GM12878 (cell line): ENCODE data around the gene CELSR1. TPM values are rescaled to one million over a fixed set of nuclear protein-coding genes. Genes with fewer than 3 reads are reported as not detected.

ENCODE experiments used
- ATAC-seq: fragments of 200-7000 bp; cut with Tn5 transposase; 3 replicates; pipeline ENCODE4 v1.9.1; 2020; ENCODE audit warnings: mild to moderate bottlenecking, moderate library complexity
- BruUV-seq: library from RNA; stranded (reverse); fragments of 400-500 nt; replicated peaks from 2 replicates; lab custom pipeline; 2021; lab: Mats Ljungman, UMichigan
- CTCF ChIA-PET: fragments of 300-600 bp; sonication (Branson Sonifier 250); formaldehyde crosslinking; extraction: SDS; loops from one replicate; lab custom pipeline; 2021; ENCODE audit warnings: inconsistent platforms; lab: Yijun Ruan, JAX
- POLR2A ChIA-PET: fragments of 350-600 bp; formaldehyde crosslinking; extraction: SDS; loops from one replicate; lab custom pipeline; 2021; ENCODE audit warnings: inconsistent platforms; lab: Charles Lee
- RAD21 ChIA-PET: fragments of 300-600 bp; sonication (Branson Sonifier 250); formaldehyde crosslinking; loops from one replicate; lab custom pipeline; 2023; ENCODE audit warnings: antibody characterized with exemption; ENCODE audit not compliant: unreplicated experiment; lab: Charles Lee
- SMC1A ChIA-PET: fragments of 300-600 bp; sonication (Branson Sonifier 250); formaldehyde crosslinking; loops from one replicate; lab custom pipeline; 2023; ENCODE audit not compliant: unreplicated experiment, uncharacterized antibody; lab: Charles Lee
- DNase-seq: peaks from one replicate; pipeline ENCODE4 v3.0.0-alpha.2; 2011; ENCODE audit warnings: low read depth, low spot score
- FAIRE-seq: peaks from 3 replicates; lab custom pipeline; 2011; peaks lifted over from hg19 to GRCh38; lab: Jason Lieb, UNC
- H2AFZ ChIP-seq: 2 replicates; pipeline ENCODE4 v1.6.0; 2011; ENCODE audit warnings: low read depth, low read length, control low read depth; ENCODE audit not compliant: control insufficient read depth
- H3K27ac ChIP-seq: 2 replicates; pipeline ENCODE4 v1.5.1; 2011; ENCODE audit warnings: control low read depth; ENCODE audit not compliant: control insufficient read depth, insufficient read depth
- H3K27me3 ChIP-seq, 2 experiments: replicated peaks in 1 of 2; 2 replicates each; pipeline versions ENCODE4 v1.6.0 to v1.6.1; 2011; ENCODE audit warnings: low read length in 1 of 2; ENCODE audit not compliant: control insufficient read depth in 2 of 2, insufficient read depth in 2 of 2
- H3K36me3 ChIP-seq, 2 experiments: 2 replicates each; pipeline ENCODE4 v1.5.1; 2011; ENCODE audit warnings: low read length in 1 of 2; ENCODE audit not compliant: control insufficient read depth in 2 of 2, insufficient read depth in 2 of 2
- H3K4me1 ChIP-seq: 2 replicates; pipeline ENCODE4 v1.6.1; 2011; ENCODE audit warnings: mild to moderate bottlenecking, low read length, moderate library complexity, mixed read lengths; ENCODE audit not compliant: control insufficient read depth, insufficient read depth
- H3K4me2 ChIP-seq: 2 replicates; pipeline ENCODE4 v1.6.0; 2011; ENCODE audit warnings: control low read depth; ENCODE audit not compliant: control insufficient read depth, insufficient read depth
- H3K4me3 ChIP-seq: fragments of 200-600 bp; sonication (generic); 2 replicates; pipeline ENCODE4 v1.5.1; 2016
- H3K79me2 ChIP-seq: 2 replicates; pipeline ENCODE4 v1.6.0; 2011; ENCODE audit warnings: low read length; ENCODE audit not compliant: control insufficient read depth, insufficient read depth
- H3K9ac ChIP-seq: 2 replicates; pipeline ENCODE4 v1.8.0; 2011; ENCODE audit warnings: low read length, control low read depth, mixed read lengths; ENCODE audit not compliant: control insufficient read depth, insufficient read depth
- H3K9me3 ChIP-seq: replicated peaks from 3 replicates; pipeline ENCODE4 v1.5.1; 2011; ENCODE audit warnings: mild to moderate bottlenecking, low read length; ENCODE audit not compliant: control insufficient read depth, insufficient read depth
- H4K20me1 ChIP-seq: 2 replicates; pipeline ENCODE4 v1.6.0; 2011; ENCODE audit not compliant: control insufficient read depth, insufficient read depth
- ETV6 ChIP-seq, 2 experiments: fragments of 450-650 bp in 1 of 2; IDR thresholded peaks in 1 of 2; conservative IDR thresholded peaks in 1 of 2; 2 replicates each; pipeline ENCODE4 v1.6.1; 2014; ENCODE audit warnings: antibody characterized with exemption in 1 of 2, borderline replicate concordance in 1 of 2, low read depth in 1 of 2, mild to moderate bottlenecking in 1 of 2, moderate library complexity in 1 of 2
- GATAD2B ChIP-seq: fragments of 450-650 bp; conservative IDR thresholded peaks from 2 replicates; pipeline ENCODE4 v1.6.1; 2017; ENCODE audit warnings: low read depth, mild to moderate bottlenecking, moderate library complexity
- HCFC1 ChIP-seq: fragments of 150-350 bp; IDR thresholded peaks from 2 replicates; pipeline ENCODE4 v1.6.1; 2014; ENCODE audit warnings: low read length
- NFYB ChIP-seq: IDR thresholded peaks from 2 replicates; pipeline ENCODE4 v1.6.1; 2011; ENCODE audit warnings: low read depth, mild to moderate bottlenecking, low read length, improper control_type of control experiment, moderate library complexity; ENCODE audit not compliant: insufficient read depth
- POLR2A ChIP-seq: IDR thresholded peaks from 2 replicates; pipeline ENCODE4 v1.6.1; 2011; ENCODE audit warnings: low read depth, mild to moderate bottlenecking, low read length
- RAD21 ChIP-seq: IDR thresholded peaks from 2 replicates; pipeline ENCODE4 v1.6.1; 2011; ENCODE audit warnings: mild to moderate bottlenecking, low read depth, low read length, moderate library complexity; ENCODE audit not compliant: insufficient read depth
- RELA ChIP-seq: fragments of 450-650 bp; IDR thresholded peaks from 2 replicates; pipeline ENCODE4 v1.8.0; 2014; ENCODE audit warnings: borderline replicate concordance; ENCODE audit not compliant: partially characterized antibody
- STAT3 ChIP-seq: IDR thresholded peaks from 2 replicates; pipeline ENCODE4 v1.6.1; 2011; ENCODE audit warnings: low read depth, low read length, improper control_type of control experiment
- SUPT20H ChIP-seq: IDR thresholded peaks from 2 replicates; pipeline ENCODE4 v1.6.1; 2011; ENCODE audit warnings: low read depth, mild to moderate bottlenecking, low read length, moderate library complexity, borderline replicate concordance; ENCODE audit not compliant: control insufficient read depth
- TCF3 ChIP-seq: IDR thresholded peaks from 2 replicates; pipeline ENCODE4 v1.6.1; 2012; ENCODE audit warnings: low read depth, mild to moderate bottlenecking, low read length, borderline replicate concordance; ENCODE audit not compliant: insufficient read depth
- TCF7 ChIP-seq: IDR thresholded peaks from 2 replicates; pipeline ENCODE4 v1.6.1; 2014; ENCODE audit warnings: antibody characterized with exemption, borderline replicate concordance
- WRNIP1 ChIP-seq: IDR thresholded peaks from 2 replicates; pipeline ENCODE4 v1.6.1; 2011; ENCODE audit warnings: low read depth, low read length, improper control_type of control experiment, borderline replicate concordance
- WGBS: methylation state at CpG from one replicate; pipeline ENCODE4 v1.1.6; 2016; ENCODE audit warnings: low lambda C conversion rate; ENCODE audit not compliant: insufficient replicate concordance, insufficient coverage; ENCODE audit errors: missing lambda C conversion rate; 5-methylcytosine and 5-hydroxymethylcytosine counted together
- in situ Hi-C: fragments of 300-500 bp; cut with MboI; formaldehyde crosslinking; loops from 9 replicates; pipeline ENCODE4 v1.14.3; 2018; ENCODE audit warnings: mixed read lengths
- intact Hi-C: fragments of 100-400 bp; cut with micrococcal nuclease; formaldehyde crosslinking; loops from one replicate; pipeline ENCODE4 v1.14.2; 2022; ENCODE audit not compliant: unreplicated experiment
- polyA plus RNA-seq, 11 experiments: library from polyadenylated mRNA; depleted of rRNA in 4 of 11; unstranded in 6 of 11; stranded (reverse) in 5 of 11; fragments of >200 nt; fragmentation: Nextera tagmentation in 4 of 11; fragmentation: Illumina TruSeq in 1 of 11; extraction: Ambion mirVana in 4 of 11; extraction: Trizol in 1 of 11; gene quantifications; 1 replicate in 1 of 11; 2 replicates in 10 of 11; pipeline versions ENCODE4 v1.2.1 to v1.2.3, GENCODE V29; 2011 to 2016; ENCODE audit warnings: inconsistent platforms in 2 of 11, missing spikeins in 2 of 11, low read depth in 1 of 11
- total RNA-seq, 4 experiments: library from RNA; depleted of rRNA in 3 of 4; stranded (reverse); fragments of >200 nt in 3 of 4; fragmentation: Illumina TruSeq in 1 of 4; extraction: Trizol in 1 of 4; gene quantifications; 2 replicates each; pipeline versions ENCODE4 v1.2.1 to v1.2.3, GENCODE V29; 2013 to 2021
- TF ChIP-seq, protein P1 (sequence below): fragments of 450-650 bp; conservative IDR thresholded peaks from 2 replicates; pipeline ENCODE4 v1.6.1; 2017; ENCODE audit warnings: mild to moderate bottlenecking, moderate library complexity
- TF ChIP-seq, protein P2 (sequence below): fragments of 450-650 bp; IDR thresholded peaks from 2 replicates; pipeline ENCODE4 v1.6.1; 2017; ENCODE audit warnings: mild to moderate bottlenecking, moderate library complexity
- TF ChIP-seq, protein P3 (sequence below): fragments of 450-650 bp; IDR thresholded peaks from 2 replicates; pipeline ENCODE4 v1.6.1; 2017; ENCODE audit warnings: low read depth, mild to moderate bottlenecking, moderate library complexity

CELSR1 gene
- total and polyA plus RNA-seq, 10 of the 15 experiments (the other 5 are each of a cell fraction or from before 2014, with no cell fraction given) = 0.05 to 1.7 (median 0.35) TPM; not detected in 2

DNA sequence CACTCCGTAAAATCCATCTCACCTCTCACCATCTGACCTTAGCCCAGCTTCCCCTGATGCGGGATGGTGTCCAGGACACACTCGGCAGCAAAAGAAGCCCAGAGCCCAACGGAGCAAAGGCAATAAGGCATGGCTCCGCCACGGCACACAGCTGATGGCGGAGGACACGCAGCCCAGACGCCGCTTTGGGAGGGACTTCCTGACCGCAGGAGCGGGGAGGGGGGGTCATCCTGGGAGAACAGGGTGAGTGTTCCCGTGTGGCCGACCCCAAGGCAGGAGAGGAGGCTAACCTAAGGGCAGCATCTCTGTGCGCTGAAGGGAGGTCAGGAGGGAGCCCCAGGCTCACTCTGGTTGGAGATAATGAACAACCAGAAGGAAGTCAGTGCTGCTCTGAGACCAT lies 130.6 kb downstream of the CELSR1 start:
- no peaks in the 10 kb centered on the region for H3K4me1 ChIP-seq
- H4K20me1 ChIP-seq = no peaks in the 10 kb centered on the region
- H3K36me3 ChIP-seq = no peaks in the 10 kb centered on the region
- no peak for ATAC-seq
- in situ Hi-C loops = no loop called here
- ChIA-PET RAD21 (no interaction called here), SMC1A (no interaction called here), POLR2A (no interaction called here), CTCF (no interaction called here)
- H3K79me2 ChIP-seq = no peaks in the 10 kb centered on the region
- H3K4me3 ChIP-seq = no peak overlapping the region
- no peak overlapping the region for H3K4me2 ChIP-seq
- H2AFZ ChIP-seq = no peak overlapping the region
- no peaks in the 10 kb centered on the region for H3K9me3 ChIP-seq
- intact Hi-C loops = no loop called here
- FAIRE-seq = no peak
- DNase-seq = no peak
- no peak overlapping the region for H3K27ac ChIP-seq
- no TSS peak for BruUV-seq
- H3K9ac ChIP-seq = no peak overlapping the region
- 32% methylated on average over 15 of the region's 15 CpGs for WGBS
- H3K27me3 ChIP-seq = no peaks in the 10 kb centered on the region
- TF ChIP-seq, protein P1, sequence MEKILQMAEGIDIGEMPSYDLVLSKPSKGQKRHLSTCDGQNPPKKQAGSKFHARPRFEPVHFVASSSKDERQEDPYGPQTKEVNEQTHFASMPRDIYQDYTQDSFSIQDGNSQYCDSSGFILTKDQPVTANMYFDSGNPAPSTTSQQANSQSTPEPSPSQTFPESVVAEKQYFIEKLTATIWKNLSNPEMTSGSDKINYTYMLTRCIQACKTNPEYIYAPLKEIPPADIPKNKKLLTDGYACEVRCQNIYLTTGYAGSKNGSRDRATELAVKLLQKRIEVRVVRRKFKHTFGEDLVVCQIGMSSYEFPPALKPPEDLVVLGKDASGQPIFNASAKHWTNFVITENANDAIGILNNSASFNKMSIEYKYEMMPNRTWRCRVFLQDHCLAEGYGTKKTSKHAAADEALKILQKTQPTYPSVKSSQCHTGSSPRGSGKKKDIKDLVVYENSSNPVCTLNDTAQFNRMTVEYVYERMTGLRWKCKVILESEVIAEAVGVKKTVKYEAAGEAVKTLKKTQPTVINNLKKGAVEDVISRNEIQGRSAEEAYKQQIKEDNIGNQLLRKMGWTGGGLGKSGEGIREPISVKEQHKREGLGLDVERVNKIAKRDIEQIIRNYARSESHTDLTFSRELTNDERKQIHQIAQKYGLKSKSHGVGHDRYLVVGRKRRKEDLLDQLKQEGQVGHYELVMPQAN = no peak
- TF ChIP-seq POLR2A = no peak
- no peak for TF ChIP-seq ETV6 (conservative IDR thresholded peaks at IDR 0.05 in 1 of 2, IDR thresholded peaks at IDR 0.05 in 1 of 2; ENCODE audit: borderline replicate concordance in 1 of 2, low read depth in 1 of 2)
- TF ChIP-seq HCFC1 = no peak
- TF ChIP-seq, protein P2, sequence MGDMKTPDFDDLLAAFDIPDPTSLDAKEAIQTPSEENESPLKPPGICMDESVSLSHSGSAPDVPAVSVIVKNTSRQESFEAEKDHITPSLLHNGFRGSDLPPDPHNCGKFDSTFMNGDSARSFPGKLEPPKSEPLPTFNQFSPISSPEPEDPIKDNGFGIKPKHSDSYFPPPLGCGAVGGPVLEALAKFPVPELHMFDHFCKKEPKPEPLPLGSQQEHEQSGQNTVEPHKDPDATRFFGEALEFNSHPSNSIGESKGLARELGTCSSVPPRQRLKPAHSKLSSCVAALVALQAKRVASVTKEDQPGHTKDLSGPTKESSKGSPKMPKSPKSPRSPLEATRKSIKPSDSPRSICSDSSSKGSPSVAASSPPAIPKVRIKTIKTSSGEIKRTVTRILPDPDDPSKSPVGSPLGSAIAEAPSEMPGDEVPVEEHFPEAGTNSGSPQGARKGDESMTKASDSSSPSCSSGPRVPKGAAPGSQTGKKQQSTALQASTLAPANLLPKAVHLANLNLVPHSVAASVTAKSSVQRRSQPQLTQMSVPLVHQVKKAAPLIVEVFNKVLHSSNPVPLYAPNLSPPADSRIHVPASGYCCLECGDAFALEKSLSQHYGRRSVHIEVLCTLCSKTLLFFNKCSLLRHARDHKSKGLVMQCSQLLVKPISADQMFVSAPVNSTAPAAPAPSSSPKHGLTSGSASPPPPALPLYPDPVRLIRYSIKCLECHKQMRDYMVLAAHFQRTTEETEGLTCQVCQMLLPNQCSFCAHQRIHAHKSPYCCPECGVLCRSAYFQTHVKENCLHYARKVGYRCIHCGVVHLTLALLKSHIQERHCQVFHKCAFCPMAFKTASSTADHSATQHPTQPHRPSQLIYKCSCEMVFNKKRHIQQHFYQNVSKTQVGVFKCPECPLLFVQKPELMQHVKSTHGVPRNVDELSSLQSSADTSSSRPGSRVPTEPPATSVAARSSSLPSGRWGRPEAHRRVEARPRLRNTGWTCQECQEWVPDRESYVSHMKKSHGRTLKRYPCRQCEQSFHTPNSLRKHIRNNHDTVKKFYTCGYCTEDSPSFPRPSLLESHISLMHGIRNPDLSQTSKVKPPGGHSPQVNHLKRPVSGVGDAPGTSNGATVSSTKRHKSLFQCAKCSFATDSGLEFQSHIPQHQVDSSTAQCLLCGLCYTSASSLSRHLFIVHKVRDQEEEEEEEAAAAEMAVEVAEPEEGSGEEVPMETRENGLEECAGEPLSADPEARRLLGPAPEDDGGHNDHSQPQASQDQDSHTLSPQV = no peak
- no peak for TF ChIP-seq STAT3
- TF ChIP-seq, protein P3, sequence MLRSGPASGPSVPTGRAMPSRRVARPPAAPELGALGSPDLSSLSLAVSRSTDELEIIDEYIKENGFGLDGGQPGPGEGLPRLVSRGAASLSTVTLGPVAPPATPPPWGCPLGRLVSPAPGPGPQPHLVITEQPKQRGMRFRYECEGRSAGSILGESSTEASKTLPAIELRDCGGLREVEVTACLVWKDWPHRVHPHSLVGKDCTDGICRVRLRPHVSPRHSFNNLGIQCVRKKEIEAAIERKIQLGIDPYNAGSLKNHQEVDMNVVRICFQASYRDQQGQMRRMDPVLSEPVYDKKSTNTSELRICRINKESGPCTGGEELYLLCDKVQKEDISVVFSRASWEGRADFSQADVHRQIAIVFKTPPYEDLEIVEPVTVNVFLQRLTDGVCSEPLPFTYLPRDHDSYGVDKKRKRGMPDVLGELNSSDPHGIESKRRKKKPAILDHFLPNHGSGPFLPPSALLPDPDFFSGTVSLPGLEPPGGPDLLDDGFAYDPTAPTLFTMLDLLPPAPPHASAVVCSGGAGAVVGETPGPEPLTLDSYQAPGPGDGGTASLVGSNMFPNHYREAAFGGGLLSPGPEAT = no peak
- no peak for TF ChIP-seq TCF7
- no peak for TF ChIP-seq TCF3
- no peak for TF ChIP-seq RAD21
- no peak for TF ChIP-seq RELA
- no peak for TF ChIP-seq GATAD2B
- no peak for TF ChIP-seq WRNIP1
- no peak for TF ChIP-seq NFYB
- TF ChIP-seq SUPT20H = no peak
